HG02678 (cell line): ENCODE data around the gene PSMG1.

Experiments used
- ATAC-seq: cut with Tn5 transposase; IDR thresholded peaks from one replicate; pipeline ENCODE4 v1.9.1; 2021; ENCODE audit warnings: mild to moderate bottlenecking, moderate library complexity; ENCODE audit not compliant: unreplicated experiment

The PSMG1 gene

GRCh38 chr21:39188521-39189139 is 5.4 kb upstream of the PSMG1 start:
- no peak for ATAC-seq

- no peak for ATAC-seq
Measured at GRCh38 chr21:39187141-39187540, 3.9 kb upstream of the PSMG1 start.

GRCh38 chr21:39186676-39187075 is 3.4 kb upstream of the PSMG1 start:
- ATAC-seq: no peak

- ATAC-seq: no peak
Measured at GRCh38 chr21:39185157-39185556, 1.9 kb upstream of the PSMG1 start.

- no peak for ATAC-seq
Measured at GRCh38 chr21:39184050-39184980, 1.1 kb upstream of the PSMG1 start.

GRCh38 chr21:39182484-39183271 is 573 bp downstream of the PSMG1 start:
- ATAC-seq: no peak

GRCh38 chr21:39182016-39182415 is 1.2 kb downstream of the PSMG1 start:
- no peak for ATAC-seq

GRCh38 chr21:39181205-39181818 is 1.9 kb downstream of the PSMG1 start:
- no peak for ATAC-seq

- ATAC-seq: no peak
Measured at GRCh38 chr21:39180429-39181019, 2.7 kb downstream of the PSMG1 start.

- ATAC-seq: no peak
Measured at GRCh38 chr21:39178421-39178820, 4.8 kb downstream of the PSMG1 start.

- no peak for ATAC-seq
Measured at GRCh38 chr21:39176271-39176709, 7.0 kb downstream of the PSMG1 start.

GRCh38 chr21:39175665-39176064 is 7.6 kb downstream of the PSMG1 start:
- no peak for ATAC-seq

GRCh38 chr21:39175154-39175553 is 8.1 kb downstream of the PSMG1 start:
- no peak for ATAC-seq

- ATAC-seq: no peak
Measured at GRCh38 chr21:39173716-39174680, 9.3 kb downstream of the PSMG1 start.

- ATAC-seq: no peak
Measured at GRCh38 chr21:39169906-39170305, 13.3 kb downstream of the PSMG1 start.

- no peak for ATAC-seq
Measured at GRCh38 chr21:39168800-39169199, 14.5 kb downstream of the PSMG1 start.

- no peak for ATAC-seq
Measured at GRCh38 chr21:39164523-39164922, 18.7 kb downstream of the PSMG1 start.

- ATAC-seq: no peak
Measured at GRCh38 chr21:39161064-39161463, 22.2 kb downstream of the PSMG1 start.

- no peak for ATAC-seq
Measured at GRCh38 chr21:39159342-39160063, 23.7 kb downstream of the PSMG1 start.
